ENCODE results near the gene FNBP1. TPM values are rescaled to one million over a fixed set of nuclear protein-coding genes. Genes with fewer than 3 reads are reported as not detected.

FNBP1 gene
- total and polyA plus RNA-seq, 10 of the 15 experiments (the other 5 are each of a cell fraction or from before 2014, with no cell fraction given): 64.5 to 353 (median 179) TPM

DNA sequence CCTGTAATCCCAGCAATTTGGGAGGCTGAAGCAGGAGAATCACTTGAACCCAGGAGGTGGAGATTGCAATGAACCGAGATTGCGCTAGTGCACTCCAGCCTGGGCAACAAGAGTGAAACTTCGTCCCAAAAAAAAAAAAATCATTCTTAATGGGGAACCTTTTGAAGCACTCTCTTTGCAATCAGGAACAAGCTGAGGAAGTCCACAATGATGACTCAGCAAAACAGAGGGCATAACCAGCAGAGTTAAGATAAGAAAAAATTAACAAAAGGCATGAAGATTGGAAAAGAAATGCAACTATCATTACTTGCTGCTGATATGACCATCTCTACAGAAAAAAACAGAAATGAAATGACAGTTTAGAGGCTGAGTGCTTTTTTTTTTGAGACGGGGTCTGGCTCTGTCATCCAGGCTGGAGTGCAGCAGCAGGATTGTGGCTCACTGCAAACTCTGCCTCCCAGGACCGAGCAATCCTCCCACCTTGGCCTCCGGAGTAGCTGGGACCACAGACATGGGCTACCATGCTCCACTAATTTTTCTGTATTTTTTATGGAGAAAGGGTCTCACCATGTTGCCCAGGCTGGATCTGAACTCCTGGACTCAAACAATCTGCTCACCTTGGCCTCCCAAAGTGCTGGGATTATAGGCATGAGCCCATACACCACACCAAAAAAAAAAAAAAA lies 88.0 kb downstream of the FNBP1 start:
- peaks cover 6 to 56% of the 10 kb centered on the region in 2 experiments for H3K36me3 ChIP-seq (ENCODE audit: control insufficient read depth in 2 of 2, insufficient read depth in 2 of 2, low read length in 1 of 2)
- CTCF ChIA-PET: no interaction called here
- no peaks in the 10 kb centered on the region for H3K9me3 ChIP-seq (replicated peaks; ENCODE audit: control insufficient read depth, insufficient read depth, low read length)
- POLR2A ChIA-PET: interaction anchor here (0.6 to 2.7 kb wide), 5 partner anchors 14 to 1948 kb away, joined by 3 to 16 read pairs (median 4); no protein-coding TSS in a partner anchor
- in situ Hi-C loops (cut with MboI): no loop called here
- no peak for ATAC-seq
- no TSS peak for BruUV-seq (replicated peaks)
- no peak overlapping the region for H3K4me3 ChIP-seq
- TF ChIP-seq NFYA (IDR thresholded peaks at IDR 0.05; ENCODE audit: borderline replicate concordance, low read depth, low read length) (no peak), BACH1 (IDR thresholded peaks at IDR 0.05; ENCODE audit: borderline replicate concordance) (0 out of 2 replicates have a peak, but pooled peaks have one; percentile 58), POLR2AphosphoS2 (IDR thresholded peaks at IDR 0.05; ENCODE audit: low read depth, low read length) (peak; percentile 66), MEF2A (IDR thresholded peaks at IDR 0.05; ENCODE audit: insufficient read depth, low read depth, low read length) (no peak)
- no peak overlapping the region for H3K4me2 ChIP-seq (ENCODE audit: control insufficient read depth, insufficient read depth)
- H4K20me1 ChIP-seq (ENCODE audit: control insufficient read depth, insufficient read depth): peaks cover 4% of the 10 kb centered on the region; the same call in 1 of the 2 replicates
- peaks cover 42% of the 10 kb centered on the region for H3K4me1 ChIP-seq (ENCODE audit: control insufficient read depth, insufficient read depth, low read length)
- H3K27me3 ChIP-seq (replicated peaks in 1 of 2; ENCODE audit: control insufficient read depth in 2 of 2, insufficient read depth in 2 of 2, low read length in 1 of 2): no peaks in the 10 kb centered on the region
- intact Hi-C loops (cut with micrococcal nuclease; ENCODE audit: unreplicated experiment): no loop called here
- no peak for DNase-seq (ENCODE audit: low read depth, low spot score)
- peak overlapping the region; percentile 39 for H3K27ac ChIP-seq (ENCODE audit: control insufficient read depth, insufficient read depth)
- no peak overlapping the region for H3K9ac ChIP-seq (ENCODE audit: control insufficient read depth, insufficient read depth, low read length)
- H3K79me2 ChIP-seq (ENCODE audit: control insufficient read depth, insufficient read depth, low read length): peaks cover 70% of the 10 kb centered on the region
- SMC1A ChIA-PET (ENCODE audit: uncharacterized antibody, unreplicated experiment): interaction anchor here (0.6 to 4.9 kb wide), 11 partner anchors 8 to 84 kb away, joined by 3 to 46 read pairs (median 4); no protein-coding TSS in a partner anchor
- RAD21 ChIA-PET (ENCODE audit: unreplicated experiment): interaction anchor here (4.5 kb wide), 1 partner anchor 21 kb away, joined by 34 read pairs; no protein-coding TSS in a partner anchor
- FAIRE-seq: no peak
- H2AFZ ChIP-seq (ENCODE audit: control insufficient read depth, low read depth, low read length): no peak overlapping the region
- 73% methylated on average over 6 of the region's 6 CpGs for WGBS (ENCODE audit: insufficient coverage, insufficient replicate concordance, low lambda C conversion rate, missing lambda C conversion rate)

DNA sequence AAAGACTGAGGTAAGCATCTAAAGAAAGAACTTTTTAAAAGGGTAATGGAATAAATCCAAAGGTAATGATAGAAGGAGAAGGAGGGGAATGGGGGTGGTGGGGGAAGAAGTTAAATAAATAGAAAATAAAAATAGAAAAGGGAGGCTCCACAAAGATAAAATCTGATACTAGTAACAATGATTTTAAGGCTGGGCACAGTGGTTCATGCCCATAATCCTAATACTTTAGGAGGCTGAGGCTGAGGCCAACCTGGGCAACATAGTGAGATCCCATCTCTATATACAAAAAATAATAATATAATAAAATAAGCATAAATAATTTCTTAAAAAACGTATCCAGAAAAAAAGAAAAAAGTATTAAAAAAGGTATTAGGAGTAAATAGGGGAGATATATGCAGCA lies 89.3 kb downstream of the FNBP1 start:
- SMC1A ChIA-PET (ENCODE audit: uncharacterized antibody, unreplicated experiment): interaction anchor here (1.2 to 4.2 kb wide), 3 partner anchors 15 to 86 kb away, joined by 3 to 28 read pairs (median 4); no protein-coding TSS in a partner anchor
- intact Hi-C loops (cut with micrococcal nuclease; ENCODE audit: unreplicated experiment): no loop called here
- TF ChIP-seq CREM (IDR thresholded peaks at IDR 0.05; ENCODE audit: low read depth): no peak
- TF ChIP-seq, protein P1, sequence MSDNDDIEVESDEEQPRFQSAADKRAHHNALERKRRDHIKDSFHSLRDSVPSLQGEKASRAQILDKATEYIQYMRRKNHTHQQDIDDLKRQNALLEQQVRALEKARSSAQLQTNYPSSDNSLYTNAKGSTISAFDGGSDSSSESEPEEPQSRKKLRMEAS (IDR thresholded peaks at IDR 0.05; ENCODE audit: low read depth, low read length): no peak
- TF ChIP-seq, protein P2, sequence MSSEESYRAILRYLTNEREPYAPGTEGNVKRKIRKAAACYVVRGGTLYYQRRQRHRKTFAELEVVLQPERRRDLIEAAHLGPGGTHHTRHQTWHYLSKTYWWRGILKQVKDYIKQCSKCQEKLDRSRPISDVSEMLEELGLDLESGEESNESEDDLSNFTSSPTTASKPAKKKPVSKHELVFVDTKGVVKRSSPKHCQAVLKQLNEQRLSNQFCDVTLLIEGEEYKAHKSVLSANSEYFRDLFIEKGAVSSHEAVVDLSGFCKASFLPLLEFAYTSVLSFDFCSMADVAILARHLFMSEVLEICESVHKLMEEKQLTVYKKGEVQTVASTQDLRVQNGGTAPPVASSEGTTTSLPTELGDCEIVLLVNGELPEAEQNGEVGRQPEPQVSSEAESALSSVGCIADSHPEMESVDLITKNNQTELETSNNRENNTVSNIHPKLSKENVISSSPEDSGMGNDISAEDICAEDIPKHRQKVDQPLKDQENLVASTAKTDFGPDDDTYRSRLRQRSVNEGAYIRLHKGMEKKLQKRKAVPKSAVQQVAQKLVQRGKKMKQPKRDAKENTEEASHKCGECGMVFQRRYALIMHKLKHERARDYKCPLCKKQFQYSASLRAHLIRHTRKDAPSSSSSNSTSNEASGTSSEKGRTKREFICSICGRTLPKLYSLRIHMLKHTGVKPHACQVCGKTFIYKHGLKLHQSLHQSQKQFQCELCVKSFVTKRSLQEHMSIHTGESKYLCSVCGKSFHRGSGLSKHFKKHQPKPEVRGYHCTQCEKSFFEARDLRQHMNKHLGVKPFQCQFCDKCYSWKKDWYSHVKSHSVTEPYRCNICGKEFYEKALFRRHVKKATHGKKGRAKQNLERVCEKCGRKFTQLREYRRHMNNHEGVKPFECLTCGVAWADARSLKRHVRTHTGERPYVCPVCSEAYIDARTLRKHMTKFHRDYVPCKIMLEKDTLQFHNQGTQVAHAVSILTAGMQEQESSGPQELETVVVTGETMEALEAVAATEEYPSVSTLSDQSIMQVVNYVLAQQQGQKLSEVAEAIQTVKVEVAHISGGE (CRISPR knock-in tag; IDR thresholded peaks at IDR 0.05): no peak
- TF ChIP-seq HDAC2 (IDR thresholded peaks at IDR 0.05): no peak
- TF ChIP-seq CBX5 (IDR thresholded peaks at IDR 0.05; ENCODE audit: low read depth): no peak
- no peak for TF ChIP-seq ZZZ3 (IDR thresholded peaks at IDR 0.05; ENCODE audit: control insufficient read depth, insufficient read length, low read depth)
- TF ChIP-seq, protein P3, sequence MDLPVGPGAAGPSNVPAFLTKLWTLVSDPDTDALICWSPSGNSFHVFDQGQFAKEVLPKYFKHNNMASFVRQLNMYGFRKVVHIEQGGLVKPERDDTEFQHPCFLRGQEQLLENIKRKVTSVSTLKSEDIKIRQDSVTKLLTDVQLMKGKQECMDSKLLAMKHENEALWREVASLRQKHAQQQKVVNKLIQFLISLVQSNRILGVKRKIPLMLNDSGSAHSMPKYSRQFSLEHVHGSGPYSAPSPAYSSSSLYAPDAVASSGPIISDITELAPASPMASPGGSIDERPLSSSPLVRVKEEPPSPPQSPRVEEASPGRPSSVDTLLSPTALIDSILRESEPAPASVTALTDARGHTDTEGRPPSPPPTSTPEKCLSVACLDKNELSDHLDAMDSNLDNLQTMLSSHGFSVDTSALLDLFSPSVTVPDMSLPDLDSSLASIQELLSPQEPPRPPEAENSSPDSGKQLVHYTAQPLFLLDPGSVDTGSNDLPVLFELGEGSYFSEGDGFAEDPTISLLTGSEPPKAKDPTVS (IDR thresholded peaks at IDR 0.05; ENCODE audit: low read depth, low read length): no peak

More for the DNA sequence above, 89.3 kb downstream of the FNBP1 start:
- H3K4me2 ChIP-seq (ENCODE audit: control insufficient read depth, insufficient read depth): no peak overlapping the region
- no peaks in the 10 kb centered on the region for H3K27me3 ChIP-seq (replicated peaks in 1 of 2; ENCODE audit: control insufficient read depth in 2 of 2, insufficient read depth in 2 of 2, low read length in 1 of 2)
- no peak overlapping the region for H3K9ac ChIP-seq (ENCODE audit: control insufficient read depth, insufficient read depth, low read length)
- WGBS (ENCODE audit: insufficient coverage, insufficient replicate concordance, low lambda C conversion rate, missing lambda C conversion rate): 0% methylated on average over 1 of the region's 1 CpG
- no peak overlapping the region for H3K4me3 ChIP-seq
- POLR2A ChIA-PET: interaction anchor here (1.2 kb wide), 1 partner anchor 20 kb away, joined by 4 read pairs; no protein-coding TSS in a partner anchor
- no peaks in the 10 kb centered on the region for H3K9me3 ChIP-seq (replicated peaks; ENCODE audit: control insufficient read depth, insufficient read depth, low read length)
- H2AFZ ChIP-seq (ENCODE audit: control insufficient read depth, low read depth, low read length): no peak overlapping the region
- RAD21 ChIA-PET (ENCODE audit: unreplicated experiment): no interaction called here
- peaks cover 69% of the 10 kb centered on the region for H3K79me2 ChIP-seq (ENCODE audit: control insufficient read depth, insufficient read depth, low read length)
- H3K4me1 ChIP-seq (ENCODE audit: control insufficient read depth, insufficient read depth, low read length): peaks cover 31% of the 10 kb centered on the region
- in situ Hi-C loops (cut with MboI): no loop called here
- H4K20me1 ChIP-seq (ENCODE audit: control insufficient read depth, insufficient read depth): peaks cover 4% of the 10 kb centered on the region; the same call in 1 of the 2 replicates
- no peak for DNase-seq (ENCODE audit: low read depth, low spot score)
- peaks cover 11 to 66% of the 10 kb centered on the region in 2 experiments for H3K36me3 ChIP-seq (ENCODE audit: control insufficient read depth in 2 of 2, insufficient read depth in 2 of 2, low read length in 1 of 2)
- BruUV-seq (replicated peaks): no TSS peak
- H3K27ac ChIP-seq (ENCODE audit: control insufficient read depth, insufficient read depth): no peak overlapping the region
- CTCF ChIA-PET: interaction anchor here (0.7 kb wide), 1 partner anchor 10 kb away, joined by 3 read pairs; no protein-coding TSS in a partner anchor
- no peak for FAIRE-seq
- no peak for ATAC-seq
